GM12875 (cell line): ENCODE results near the gene ACER3.

ENCODE experiments used
- H3K4me3 ChIP-seq: one replicate; pipeline ENCODE4 v1.5.1; 2011; ENCODE audit warnings: low read depth, low read length, control low read depth
- TF ChIP-seq, protein P1 (sequence below): IDR thresholded peaks from 2 replicates; pipeline ENCODE4 v1.5.1; 2011; ENCODE audit warnings: low read depth, mild to moderate bottlenecking, control low read depth, inconsistent platforms, low read length, moderate library complexity, borderline replicate concordance; ENCODE audit not compliant: insufficient read depth

Gene ACER3

GRCh38 chr11:77030834-77031414 lies 170.2 kb downstream of the ACER3 start:
- H3K4me3 ChIP-seq, result no peak overlapping the region

DNA sequence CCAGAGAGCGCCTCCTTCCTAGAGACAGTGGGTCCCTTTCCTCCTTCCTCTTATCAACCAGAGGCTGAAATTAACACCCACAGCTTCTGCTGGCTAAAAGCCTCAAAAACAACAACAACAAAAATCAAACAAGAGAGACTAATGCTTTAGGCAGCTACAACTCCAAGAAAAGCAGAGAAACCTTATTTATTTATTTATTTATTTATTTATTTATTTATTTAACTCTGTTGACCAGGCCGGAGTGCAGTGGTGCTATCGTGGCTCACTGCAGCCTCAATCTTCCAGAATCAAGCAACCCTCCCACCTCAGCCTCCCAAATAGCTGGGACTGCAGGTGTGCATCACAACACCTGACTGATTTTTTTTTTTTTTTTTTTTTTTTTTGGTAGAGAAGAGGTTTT lies 170.9 kb downstream of the ACER3 start:
- no peak overlapping the region for H3K4me3 ChIP-seq
- TF ChIP-seq, protein P1, sequence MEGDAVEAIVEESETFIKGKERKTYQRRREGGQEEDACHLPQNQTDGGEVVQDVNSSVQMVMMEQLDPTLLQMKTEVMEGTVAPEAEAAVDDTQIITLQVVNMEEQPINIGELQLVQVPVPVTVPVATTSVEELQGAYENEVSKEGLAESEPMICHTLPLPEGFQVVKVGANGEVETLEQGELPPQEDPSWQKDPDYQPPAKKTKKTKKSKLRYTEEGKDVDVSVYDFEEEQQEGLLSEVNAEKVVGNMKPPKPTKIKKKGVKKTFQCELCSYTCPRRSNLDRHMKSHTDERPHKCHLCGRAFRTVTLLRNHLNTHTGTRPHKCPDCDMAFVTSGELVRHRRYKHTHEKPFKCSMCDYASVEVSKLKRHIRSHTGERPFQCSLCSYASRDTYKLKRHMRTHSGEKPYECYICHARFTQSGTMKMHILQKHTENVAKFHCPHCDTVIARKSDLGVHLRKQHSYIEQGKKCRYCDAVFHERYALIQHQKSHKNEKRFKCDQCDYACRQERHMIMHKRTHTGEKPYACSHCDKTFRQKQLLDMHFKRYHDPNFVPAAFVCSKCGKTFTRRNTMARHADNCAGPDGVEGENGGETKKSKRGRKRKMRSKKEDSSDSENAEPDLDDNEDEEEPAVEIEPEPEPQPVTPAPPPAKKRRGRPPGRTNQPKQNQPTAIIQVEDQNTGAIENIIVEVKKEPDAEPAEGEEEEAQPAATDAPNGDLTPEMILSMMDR, result no peak

More at GRCh38 chr11:77030834-77031414, 170.2 kb downstream of the ACER3 start:
- TF ChIP-seq, protein P1, result no peak

- TF ChIP-seq, protein P1, result no peak
- no peak overlapping the region for H3K4me3 ChIP-seq
Measured at GRCh38 chr11:77035039-77035438, 174.3 kb downstream of the ACER3 start.

GRCh38 chr11:77035580-77035979 lies 174.9 kb downstream of the ACER3 start:
- TF ChIP-seq, protein P1, result no peak

GRCh38 chr11:77036398-77036797 lies 175.7 kb downstream of the ACER3 start:
- no peak overlapping the region for H3K4me3 ChIP-seq
- TF ChIP-seq, protein P1, result no peak

More at GRCh38 chr11:77035580-77035979, 174.9 kb downstream of the ACER3 start:
- no peak overlapping the region for H3K4me3 ChIP-seq

GRCh38 chr11:77037057-77037456 lies 176.3 kb downstream of the ACER3 start:
- no peak overlapping the region for H3K4me3 ChIP-seq
- TF ChIP-seq, protein P1, result no peak

- no peak overlapping the region for H3K4me3 ChIP-seq
- TF ChIP-seq, protein P1, result no peak
Measured at GRCh38 chr11:77038029-77038824, 177.5 kb downstream of the ACER3 start.
